ENCODE data around the gene ACTR8.
"Not testable (repeated sequence)": the region's sequence is repeated elsewhere in the genome, so short reads cannot be mapped to it uniquely, and the experiment has no call there.

ACTR8 gene, protein sequence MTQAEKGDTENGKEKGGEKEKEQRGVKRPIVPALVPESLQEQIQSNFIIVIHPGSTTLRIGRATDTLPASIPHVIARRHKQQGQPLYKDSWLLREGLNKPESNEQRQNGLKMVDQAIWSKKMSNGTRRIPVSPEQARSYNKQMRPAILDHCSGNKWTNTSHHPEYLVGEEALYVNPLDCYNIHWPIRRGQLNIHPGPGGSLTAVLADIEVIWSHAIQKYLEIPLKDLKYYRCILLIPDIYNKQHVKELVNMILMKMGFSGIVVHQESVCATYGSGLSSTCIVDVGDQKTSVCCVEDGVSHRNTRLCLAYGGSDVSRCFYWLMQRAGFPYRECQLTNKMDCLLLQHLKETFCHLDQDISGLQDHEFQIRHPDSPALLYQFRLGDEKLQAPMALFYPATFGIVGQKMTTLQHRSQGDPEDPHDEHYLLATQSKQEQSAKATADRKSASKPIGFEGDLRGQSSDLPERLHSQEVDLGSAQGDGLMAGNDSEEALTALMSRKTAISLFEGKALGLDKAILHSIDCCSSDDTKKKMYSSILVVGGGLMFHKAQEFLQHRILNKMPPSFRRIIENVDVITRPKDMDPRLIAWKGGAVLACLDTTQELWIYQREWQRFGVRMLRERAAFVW

GRCh38 chr3:53881691-53882593 is at the start of gene ACTR8:
ACTR8 (minus strand) TSS chr3:53882152; CDS start chr3:53882101, 51 bp downstream.
- peak; percentile 68 for DNase-seq (ENCODE audit: low read depth, low spot score)

DNA sequence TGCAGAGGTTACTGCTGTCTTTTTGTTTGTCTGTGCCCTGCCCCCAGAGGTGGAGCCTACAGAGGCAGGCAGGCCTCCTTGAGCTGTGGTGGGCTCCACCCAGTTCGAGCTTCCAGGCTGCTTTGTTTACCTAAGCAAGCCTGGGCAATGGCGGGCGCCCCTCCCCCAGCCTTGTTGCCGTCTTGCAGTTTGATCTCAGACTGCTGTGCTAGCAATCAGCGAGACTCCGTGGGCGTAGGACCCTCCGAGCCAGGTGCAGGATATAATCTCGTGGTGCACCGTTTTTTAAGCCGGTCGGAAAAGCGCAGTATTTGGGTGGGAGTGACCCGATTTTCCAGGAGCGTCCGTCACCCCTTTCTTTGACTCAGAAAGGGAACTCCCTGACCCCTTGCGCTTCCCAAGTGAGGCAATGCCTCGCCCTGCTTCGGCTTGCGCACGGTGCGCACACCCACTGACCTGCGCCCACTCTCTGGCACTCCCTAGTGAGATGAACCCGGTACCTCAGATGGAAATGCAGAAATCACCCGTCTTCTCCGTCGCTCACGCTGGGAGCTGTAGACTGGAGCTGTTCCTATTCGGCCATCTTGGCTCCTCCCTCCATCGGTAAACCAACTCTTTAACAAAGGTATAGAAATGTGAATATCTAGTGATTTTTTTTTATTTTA is 45.4 kb upstream of the ACTR8 start:
- not testable (repeated sequence) for DNase-seq (ENCODE audit: low read depth, low spot score)

GRCh38 chr3:53921296-53921695 is 39.3 kb upstream of the ACTR8 start:
- DNase-seq (ENCODE audit: low read depth, low spot score): no peak

GRCh38 chr3:53919741-53920140 is 37.8 kb upstream of the ACTR8 start:
- no peak for DNase-seq (ENCODE audit: low read depth, low spot score)

DNA sequence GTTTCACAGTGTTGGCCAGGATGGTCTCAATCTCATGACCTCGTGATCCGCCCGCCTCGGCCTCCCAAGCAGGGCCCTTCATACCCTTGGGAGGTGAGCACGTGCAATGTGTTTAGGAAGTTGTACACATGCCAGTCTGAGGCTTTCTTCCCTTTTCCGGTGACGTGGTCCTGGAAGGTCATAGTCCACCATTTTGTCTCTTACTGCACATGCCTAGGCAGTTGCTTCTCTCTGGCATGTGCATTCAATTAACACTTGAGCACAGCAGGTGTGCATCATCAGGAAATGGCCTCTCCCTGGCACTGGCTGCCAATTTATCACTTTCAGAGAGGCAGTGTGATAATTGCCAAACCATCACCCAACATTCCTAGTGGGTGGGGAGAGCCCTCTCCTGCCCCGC is 31.4 kb upstream of the ACTR8 start:
- no peak for DNase-seq (ENCODE audit: low read depth, low spot score)

GRCh38 chr3:53902711-53903110 is 20.8 kb upstream of the ACTR8 start:
- no peak for DNase-seq (ENCODE audit: low read depth, low spot score)

- no peak for DNase-seq (ENCODE audit: low read depth, low spot score)
These were observed 20.1 kb upstream of the ACTR8 start for GRCh38 chr3:53902067-53902466.

DNA sequence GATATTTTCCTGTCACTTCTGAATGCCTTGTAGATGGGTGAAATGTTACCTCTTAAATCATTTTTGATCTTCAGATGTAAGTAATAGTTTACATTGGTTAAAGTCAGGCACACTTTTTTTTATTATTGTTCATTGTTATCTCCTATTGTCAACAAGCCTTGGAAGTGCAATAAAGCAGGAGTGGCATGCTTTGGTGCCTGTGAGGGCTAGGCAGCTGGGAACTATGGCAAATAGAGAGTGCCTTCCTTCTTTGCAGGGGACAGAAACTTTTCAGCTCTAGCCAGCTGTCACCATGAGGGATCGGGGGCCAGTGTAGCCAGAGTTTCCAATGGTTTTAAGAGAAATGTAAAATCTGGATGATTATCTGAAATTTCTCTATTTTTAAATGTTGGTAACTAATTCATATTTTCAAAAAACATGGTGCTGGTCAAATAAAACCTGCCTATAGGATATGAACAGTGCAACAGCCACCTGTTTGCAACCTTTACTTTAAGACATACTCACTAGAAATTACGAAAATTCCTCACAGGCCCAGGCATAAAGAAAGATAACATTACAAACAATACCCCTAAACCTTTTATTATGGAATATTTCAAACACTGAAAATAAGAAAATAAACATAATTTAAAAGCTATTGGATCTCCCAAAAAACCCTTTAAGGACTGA is 18.8 kb upstream of the ACTR8 start:
- DNase-seq (ENCODE audit: low read depth, low spot score): no peak

GRCh38 chr3:53899750-53900149 is 17.8 kb upstream of the ACTR8 start:
- DNase-seq (ENCODE audit: low read depth, low spot score): no peak

DNA sequence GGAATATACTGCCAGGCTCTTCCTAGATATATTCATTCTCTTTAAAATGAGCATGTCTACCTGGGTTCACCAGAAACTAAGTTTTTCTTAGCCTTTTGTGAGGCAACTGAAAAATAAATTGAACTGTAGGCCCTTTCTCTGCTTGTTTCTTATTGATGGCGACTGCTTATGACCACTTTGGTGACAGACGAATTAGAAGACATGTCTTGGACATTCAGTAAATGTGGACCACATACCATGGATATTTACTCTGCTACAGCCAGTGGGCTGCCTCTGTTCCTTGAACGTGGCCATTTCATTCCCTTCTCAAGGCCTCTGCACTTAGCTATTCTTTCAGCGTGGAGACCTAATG is 10.3 kb upstream of the ACTR8 start:
- DNase-seq (ENCODE audit: low read depth, low spot score): no peak

GRCh38 chr3:53891497-53892285 is 9.7 kb upstream of the ACTR8 start, which contains the start of gene SELENOK:
SELENOK (minus strand) TSS chr3:53891859.
- peak; percentile 96 for DNase-seq (ENCODE audit: low read depth, low spot score)

DNA sequence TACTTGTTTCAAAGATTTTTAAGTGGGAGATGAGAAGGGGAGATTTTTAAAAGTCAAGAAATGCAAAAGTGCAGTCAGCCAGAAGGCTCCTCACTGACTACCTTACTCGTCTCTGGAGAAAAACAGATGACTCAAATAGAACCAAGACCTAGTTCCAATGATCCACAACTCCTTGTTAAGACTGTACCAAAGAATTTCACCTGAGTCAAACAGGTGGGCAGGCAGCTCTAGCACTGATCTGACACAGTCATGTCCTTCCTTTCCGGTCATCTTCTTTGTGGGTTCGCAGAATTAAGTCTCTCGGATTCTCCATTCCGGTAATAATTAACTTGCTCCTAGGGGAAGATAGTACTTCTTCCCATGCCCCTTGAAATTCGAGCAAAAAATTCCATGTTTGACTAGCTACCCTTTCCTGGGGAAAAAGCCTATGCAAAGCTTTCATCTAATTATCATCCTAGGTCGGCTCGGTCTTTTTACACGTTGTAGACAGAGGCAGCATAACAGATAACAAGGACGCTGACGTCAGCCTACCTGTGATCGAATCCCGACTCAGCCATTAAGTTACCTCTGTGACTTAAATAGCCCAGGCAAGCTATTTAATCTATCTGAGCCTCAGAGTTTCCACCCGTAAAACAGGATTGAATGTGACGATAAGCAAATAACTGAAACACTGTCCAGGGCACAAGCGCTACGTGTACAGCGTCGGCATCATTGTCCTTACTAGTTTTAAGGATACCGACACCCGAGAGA is 8.9 kb upstream of the ACTR8 start:
- DNase-seq (ENCODE audit: low read depth, low spot score): peak; percentile 21

DNA sequence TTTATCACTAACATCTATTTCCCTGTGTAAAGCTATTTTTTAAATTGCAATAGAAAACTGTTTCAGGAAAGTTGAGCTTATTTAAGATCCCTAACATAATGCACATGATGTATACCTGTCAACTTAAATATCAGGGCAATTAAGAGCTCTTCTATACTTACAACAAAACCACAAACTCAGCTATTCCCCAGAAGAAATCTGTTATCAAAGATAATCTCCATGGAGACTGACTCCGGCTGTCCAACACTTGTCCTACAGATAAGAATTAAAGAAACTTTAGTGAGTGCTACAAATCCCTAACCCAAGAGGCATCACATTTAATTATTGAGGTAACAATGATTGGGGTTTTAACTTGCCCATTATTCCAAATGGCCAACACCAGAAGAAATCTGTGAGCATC is 6.3 kb upstream of the ACTR8 start:
- DNase-seq (ENCODE audit: low read depth, low spot score): no peak

DNA sequence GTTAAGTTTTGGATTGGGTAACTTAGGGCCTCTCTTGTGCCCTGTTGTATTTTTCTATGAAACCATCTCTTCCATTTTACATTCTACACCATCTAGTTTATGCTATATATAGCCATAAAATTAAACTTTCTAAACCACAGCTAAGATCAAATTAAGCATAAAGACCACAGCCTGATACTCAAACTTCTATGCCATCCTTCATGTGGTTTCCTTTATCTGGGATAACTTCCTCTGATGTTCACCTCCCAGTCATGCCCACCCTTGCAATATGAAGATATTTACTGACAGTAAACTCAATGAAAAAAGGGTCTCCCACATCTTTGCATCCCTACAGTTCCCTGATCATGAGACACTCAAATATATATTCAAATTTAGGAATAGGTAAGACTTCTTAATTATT is 5.5 kb upstream of the ACTR8 start:
- DNase-seq (ENCODE audit: low read depth, low spot score): no peak

DNA sequence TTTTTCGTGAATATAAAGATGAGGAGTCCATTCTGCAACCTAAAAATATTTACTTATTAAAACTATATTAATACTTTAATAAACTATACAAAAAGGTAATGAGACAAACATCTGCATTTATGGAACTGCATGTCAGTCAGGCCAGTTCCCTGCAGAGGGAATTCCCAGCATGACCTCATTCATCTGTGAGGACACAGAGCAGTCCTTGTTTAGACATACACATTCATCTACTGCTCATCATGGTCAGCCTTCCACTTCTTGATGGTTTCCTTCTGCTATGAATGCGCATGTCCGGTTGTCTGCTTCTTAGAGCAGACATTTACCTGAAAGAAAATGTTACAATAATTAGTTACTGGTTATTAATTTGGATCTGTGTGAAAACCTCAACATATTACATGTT is 3.3 kb upstream of the ACTR8 start:
- DNase-seq (ENCODE audit: low read depth, low spot score): no peak

GRCh38 chr3:53884623-53885022 is 2.7 kb upstream of the ACTR8 start:
- DNase-seq (ENCODE audit: low read depth, low spot score): no peak

GRCh38 chr3:53883008-53883407 is 1.1 kb upstream of the ACTR8 start:
- DNase-seq (ENCODE audit: low read depth, low spot score): no peak

DNA sequence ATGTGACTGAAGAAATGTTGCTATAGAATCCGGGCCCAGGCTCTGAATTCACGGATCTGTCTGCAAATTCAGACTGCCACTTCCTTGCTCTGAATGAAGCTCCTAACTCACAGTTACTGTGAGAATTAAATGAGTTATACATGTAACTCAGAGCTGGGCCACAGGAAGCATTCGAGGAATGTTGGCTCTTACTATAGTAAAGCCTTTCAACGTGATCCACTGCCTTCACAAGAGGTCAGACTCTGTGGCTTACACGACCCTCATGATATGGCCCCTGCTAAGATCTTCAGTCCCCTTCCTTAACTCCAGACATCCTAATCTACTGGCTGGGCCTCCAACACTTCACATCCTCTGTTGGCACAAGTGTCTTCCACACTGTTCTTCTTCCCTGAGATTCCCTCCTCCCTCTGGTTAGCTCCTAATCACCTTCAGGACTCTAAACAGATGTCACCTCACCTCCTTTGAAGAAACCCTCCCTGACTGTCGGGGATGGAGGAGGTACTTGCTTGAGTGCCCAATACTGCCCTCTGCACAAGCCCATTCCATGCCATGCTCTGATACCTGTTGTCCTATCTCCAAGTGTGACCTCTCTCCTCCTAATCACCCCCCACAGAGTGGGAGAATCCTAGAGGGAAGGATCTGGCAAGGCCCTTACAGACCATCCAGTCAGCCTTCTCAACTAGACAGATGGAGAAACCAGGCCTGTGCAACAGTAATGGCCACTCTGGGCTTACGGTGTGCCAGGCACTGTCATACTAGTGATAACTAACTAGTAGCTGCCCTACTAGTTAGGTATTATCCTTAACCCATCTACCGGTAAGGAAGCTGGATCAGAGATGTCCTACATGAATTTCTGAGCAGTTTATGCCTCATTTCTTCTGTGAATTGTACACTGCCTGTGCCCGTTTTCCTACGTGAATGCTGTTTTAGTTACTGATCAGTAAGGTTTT is 1.3 kb downstream of the ACTR8 start:
- DNase-seq (ENCODE audit: low read depth, low spot score): no peak
